Measurements from ENCODE around the gene BARD1. TPM values are rescaled to one million over a fixed set of nuclear protein-coding genes. Genes with fewer than 3 reads are reported as not detected.

The BARD1 gene
- total and polyA plus RNA-seq, 2 of the 13 experiments (the other 11 are each of a cell fraction or from before 2014, with no cell fraction given), result 5.3 to 30.4 TPM

DNA sequence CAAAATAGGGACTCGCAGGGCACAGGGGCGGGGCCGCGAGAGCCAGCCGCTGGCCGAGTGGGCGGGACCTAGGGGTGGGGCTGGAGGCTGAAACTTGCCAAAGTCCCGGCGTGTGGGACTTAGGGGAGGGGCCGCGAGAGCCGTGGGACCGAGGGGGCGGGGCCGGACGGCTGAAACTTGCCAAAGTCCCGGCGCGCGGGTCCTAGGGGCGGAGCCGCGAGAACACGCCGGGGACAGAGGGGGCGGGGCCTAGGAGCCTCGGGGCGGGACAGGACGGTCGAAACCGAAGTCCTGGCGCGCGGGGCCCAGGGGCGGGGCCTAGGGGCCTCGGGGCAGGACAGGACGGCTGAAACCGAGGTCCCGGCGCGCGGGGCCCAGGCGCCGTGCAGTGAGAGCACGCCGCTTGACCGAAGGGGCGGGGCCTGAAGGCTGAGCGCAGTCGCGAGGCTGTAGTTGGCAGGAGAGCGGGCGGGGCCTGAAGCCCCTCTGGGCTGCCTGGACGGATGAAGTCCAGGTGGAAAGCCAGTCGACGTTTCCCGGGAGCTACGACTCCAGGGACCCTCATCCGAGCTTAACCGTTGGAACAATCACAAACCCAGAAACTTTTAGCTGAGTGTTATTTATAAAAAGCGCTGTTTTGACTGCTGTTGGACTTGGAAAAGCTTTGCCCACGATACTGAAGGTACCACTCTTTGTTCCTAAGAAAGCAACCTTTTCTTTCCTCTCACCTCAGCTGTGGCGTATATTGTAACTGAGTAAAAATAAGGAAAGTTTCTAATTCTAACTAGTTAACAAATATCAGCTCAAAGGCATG, 475 bp upstream of the BARD1 start (continued):
- TF ChIP-seq ZC3H4 (CRISPR knock-in tag; IDR thresholded peaks at IDR 0.05; ENCODE audit: borderline replicate concordance) (no peak), ZNF343 (CRISPR knock-in tag; IDR thresholded peaks at IDR 0.05) (no peak), ZNF83 (CRISPR knock-in tag; IDR thresholded peaks at IDR 0.05; ENCODE audit: borderline replicate concordance) (no peak), ZNF430 (CRISPR knock-in tag; IDR thresholded peaks at IDR 0.05) (no peak), U2AF2 (IDR thresholded peaks at IDR 0.05; ENCODE audit: low read depth, low read length) (no peak), ZNF225 (CRISPR knock-in tag; IDR thresholded peaks at IDR 0.05) (no peak), ATAD3A (CRISPR knock-in tag; IDR thresholded peaks at IDR 0.05) (no peak), CHD2 (IDR thresholded peaks at IDR 0.05; ENCODE audit: low read depth, low read length) (peak; percentile 74; the same call in 1 of the 2 replicates)
- TF ChIP-seq, protein P1, sequence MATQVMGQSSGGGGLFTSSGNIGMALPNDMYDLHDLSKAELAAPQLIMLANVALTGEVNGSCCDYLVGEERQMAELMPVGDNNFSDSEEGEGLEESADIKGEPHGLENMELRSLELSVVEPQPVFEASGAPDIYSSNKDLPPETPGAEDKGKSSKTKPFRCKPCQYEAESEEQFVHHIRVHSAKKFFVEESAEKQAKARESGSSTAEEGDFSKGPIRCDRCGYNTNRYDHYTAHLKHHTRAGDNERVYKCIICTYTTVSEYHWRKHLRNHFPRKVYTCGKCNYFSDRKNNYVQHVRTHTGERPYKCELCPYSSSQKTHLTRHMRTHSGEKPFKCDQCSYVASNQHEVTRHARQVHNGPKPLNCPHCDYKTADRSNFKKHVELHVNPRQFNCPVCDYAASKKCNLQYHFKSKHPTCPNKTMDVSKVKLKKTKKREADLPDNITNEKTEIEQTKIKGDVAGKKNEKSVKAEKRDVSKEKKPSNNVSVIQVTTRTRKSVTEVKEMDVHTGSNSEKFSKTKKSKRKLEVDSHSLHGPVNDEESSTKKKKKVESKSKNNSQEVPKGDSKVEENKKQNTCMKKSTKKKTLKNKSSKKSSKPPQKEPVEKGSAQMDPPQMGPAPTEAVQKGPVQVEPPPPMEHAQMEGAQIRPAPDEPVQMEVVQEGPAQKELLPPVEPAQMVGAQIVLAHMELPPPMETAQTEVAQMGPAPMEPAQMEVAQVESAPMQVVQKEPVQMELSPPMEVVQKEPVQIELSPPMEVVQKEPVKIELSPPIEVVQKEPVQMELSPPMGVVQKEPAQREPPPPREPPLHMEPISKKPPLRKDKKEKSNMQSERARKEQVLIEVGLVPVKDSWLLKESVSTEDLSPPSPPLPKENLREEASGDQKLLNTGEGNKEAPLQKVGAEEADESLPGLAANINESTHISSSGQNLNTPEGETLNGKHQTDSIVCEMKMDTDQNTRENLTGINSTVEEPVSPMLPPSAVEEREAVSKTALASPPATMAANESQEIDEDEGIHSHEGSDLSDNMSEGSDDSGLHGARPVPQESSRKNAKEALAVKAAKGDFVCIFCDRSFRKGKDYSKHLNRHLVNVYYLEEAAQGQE (IDR thresholded peaks at IDR 0.05; ENCODE audit: borderline replicate concordance in 1 of 2, low read depth in 1 of 2, low read length in 2 of 2), result peak in 1 of 2 experiments; percentile 62; a peak in 1 of 4 replicates
- TF ChIP-seq, protein P2, sequence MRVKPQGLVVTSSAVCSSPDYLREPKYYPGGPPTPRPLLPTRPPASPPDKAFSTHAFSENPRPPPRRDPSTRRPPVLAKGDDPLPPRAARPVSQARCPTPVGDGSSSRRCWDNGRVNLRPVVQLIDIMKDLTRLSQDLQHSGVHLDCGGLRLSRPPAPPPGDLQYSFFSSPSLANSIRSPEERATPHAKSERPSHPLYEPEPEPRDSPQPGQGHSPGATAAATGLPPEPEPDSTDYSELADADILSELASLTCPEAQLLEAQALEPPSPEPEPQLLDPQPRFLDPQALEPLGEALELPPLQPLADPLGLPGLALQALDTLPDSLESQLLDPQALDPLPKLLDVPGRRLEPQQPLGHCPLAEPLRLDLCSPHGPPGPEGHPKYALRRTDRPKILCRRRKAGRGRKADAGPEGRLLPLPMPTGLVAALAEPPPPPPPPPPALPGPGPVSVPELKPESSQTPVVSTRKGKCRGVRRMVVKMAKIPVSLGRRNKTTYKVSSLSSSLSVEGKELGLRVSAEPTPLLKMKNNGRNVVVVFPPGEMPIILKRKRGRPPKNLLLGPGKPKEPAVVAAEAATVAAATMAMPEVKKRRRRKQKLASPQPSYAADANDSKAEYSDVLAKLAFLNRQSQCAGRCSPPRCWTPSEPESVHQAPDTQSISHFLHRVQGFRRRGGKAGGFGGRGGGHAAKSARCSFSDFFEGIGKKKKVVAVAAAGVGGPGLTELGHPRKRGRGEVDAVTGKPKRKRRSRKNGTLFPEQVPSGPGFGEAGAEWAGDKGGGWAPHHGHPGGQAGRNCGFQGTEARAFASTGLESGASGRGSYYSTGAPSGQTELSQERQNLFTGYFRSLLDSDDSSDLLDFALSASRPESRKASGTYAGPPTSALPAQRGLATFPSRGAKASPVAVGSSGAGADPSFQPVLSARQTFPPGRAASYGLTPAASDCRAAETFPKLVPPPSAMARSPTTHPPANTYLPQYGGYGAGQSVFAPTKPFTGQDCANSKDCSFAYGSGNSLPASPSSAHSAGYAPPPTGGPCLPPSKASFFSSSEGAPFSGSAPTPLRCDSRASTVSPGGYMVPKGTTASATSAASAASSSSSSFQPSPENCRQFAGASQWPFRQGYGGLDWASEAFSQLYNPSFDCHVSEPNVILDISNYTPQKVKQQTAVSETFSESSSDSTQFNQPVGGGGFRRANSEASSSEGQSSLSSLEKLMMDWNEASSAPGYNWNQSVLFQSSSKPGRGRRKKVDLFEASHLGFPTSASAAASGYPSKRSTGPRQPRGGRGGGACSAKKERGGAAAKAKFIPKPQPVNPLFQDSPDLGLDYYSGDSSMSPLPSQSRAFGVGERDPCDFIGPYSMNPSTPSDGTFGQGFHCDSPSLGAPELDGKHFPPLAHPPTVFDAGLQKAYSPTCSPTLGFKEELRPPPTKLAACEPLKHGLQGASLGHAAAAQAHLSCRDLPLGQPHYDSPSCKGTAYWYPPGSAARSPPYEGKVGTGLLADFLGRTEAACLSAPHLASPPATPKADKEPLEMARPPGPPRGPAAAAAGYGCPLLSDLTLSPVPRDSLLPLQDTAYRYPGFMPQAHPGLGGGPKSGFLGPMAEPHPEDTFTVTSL (CRISPR knock-in tag; IDR thresholded peaks at IDR 0.05; ENCODE audit: borderline replicate concordance), result peak; percentile 39; the same call in 1 of the 2 replicates
- TF ChIP-seq, protein P3, sequence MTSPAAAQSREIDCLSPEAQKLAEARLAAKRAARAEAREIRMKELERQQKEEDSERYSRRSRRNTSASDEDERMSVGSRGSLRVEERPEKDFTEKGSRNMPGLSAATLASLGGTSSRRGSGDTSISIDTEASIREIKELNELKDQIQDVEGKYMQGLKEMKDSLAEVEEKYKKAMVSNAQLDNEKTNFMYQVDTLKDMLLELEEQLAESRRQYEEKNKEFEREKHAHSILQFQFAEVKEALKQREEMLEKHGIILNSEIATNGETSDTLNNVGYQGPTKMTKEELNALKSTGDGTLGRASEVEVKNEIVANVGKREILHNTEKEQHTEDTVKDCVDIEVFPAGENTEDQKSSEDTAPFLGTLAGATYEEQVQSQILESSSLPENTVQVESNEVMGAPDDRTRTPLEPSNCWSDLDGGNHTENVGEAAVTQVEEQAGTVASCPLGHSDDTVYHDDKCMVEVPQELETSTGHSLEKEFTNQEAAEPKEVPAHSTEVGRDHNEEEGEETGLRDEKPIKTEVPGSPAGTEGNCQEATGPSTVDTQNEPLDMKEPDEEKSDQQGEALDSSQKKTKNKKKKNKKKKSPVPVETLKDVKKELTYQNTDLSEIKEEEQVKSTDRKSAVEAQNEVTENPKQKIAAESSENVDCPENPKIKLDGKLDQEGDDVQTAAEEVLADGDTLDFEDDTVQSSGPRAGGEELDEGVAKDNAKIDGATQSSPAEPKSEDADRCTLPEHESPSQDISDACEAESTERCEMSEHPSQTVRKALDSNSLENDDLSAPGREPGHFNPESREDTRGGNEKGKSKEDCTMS (CRISPR knock-in tag; conservative IDR thresholded peaks at IDR 0.05), result no peak
- TF ChIP-seq, protein P4, sequence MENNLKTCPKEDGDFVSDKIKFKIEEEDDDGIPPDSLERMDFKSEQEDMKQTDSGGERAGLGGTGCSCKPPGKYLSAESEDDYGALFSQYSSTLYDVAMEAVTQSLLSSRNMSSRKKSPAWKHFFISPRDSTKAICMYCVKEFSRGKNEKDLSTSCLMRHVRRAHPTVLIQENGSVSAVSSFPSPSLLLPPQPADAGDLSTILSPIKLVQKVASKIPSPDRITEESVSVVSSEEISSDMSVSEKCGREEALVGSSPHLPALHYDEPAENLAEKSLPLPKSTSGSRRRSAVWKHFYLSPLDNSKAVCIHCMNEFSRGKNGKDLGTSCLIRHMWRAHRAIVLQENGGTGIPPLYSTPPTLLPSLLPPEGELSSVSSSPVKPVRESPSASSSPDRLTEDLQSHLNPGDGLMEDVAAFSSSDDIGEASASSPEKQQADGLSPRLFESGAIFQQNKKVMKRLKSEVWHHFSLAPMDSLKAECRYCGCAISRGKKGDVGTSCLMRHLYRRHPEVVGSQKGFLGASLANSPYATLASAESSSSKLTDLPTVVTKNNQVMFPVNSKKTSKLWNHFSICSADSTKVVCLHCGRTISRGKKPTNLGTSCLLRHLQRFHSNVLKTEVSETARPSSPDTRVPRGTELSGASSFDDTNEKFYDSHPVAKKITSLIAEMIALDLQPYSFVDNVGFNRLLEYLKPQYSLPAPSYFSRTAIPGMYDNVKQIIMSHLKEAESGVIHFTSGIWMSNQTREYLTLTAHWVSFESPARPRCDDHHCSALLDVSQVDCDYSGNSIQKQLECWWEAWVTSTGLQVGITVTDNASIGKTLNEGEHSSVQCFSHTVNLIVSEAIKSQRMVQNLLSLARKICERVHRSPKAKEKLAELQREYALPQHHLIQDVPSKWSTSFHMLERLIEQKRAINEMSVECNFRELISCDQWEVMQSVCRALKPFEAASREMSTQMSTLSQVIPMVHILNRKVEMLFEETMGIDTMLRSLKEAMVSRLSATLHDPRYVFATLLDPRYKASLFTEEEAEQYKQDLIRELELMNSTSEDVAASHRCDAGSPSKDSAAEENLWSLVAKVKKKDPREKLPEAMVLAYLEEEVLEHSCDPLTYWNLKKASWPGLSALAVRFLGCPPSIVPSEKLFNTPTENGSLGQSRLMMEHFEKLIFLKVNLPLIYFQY (CRISPR knock-in tag; IDR thresholded peaks at IDR 0.05; ENCODE audit: borderline replicate concordance), result peak; percentile 80
